Measurements from ENCODE around the gene DLX4.

- TF ChIP-seq, protein P1, sequence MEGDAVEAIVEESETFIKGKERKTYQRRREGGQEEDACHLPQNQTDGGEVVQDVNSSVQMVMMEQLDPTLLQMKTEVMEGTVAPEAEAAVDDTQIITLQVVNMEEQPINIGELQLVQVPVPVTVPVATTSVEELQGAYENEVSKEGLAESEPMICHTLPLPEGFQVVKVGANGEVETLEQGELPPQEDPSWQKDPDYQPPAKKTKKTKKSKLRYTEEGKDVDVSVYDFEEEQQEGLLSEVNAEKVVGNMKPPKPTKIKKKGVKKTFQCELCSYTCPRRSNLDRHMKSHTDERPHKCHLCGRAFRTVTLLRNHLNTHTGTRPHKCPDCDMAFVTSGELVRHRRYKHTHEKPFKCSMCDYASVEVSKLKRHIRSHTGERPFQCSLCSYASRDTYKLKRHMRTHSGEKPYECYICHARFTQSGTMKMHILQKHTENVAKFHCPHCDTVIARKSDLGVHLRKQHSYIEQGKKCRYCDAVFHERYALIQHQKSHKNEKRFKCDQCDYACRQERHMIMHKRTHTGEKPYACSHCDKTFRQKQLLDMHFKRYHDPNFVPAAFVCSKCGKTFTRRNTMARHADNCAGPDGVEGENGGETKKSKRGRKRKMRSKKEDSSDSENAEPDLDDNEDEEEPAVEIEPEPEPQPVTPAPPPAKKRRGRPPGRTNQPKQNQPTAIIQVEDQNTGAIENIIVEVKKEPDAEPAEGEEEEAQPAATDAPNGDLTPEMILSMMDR (conservative IDR thresholded peaks at IDR 0.05; ENCODE audit: low read length) = no peak
- TF ChIP-seq EZH2phosphoT487 (IDR thresholded peaks at IDR 0.05; ENCODE audit: borderline replicate concordance) = no peak
These were observed 46.9 kb upstream of the DLX4 start for GRCh38 chr17:49922095-49922494.
